HG02852 (cell line): ENCODE data around the gene RARB.

Experiments used
- ATAC-seq: cut with Tn5 transposase; IDR thresholded peaks from one replicate; pipeline ENCODE4 v1.9.1; 2021; ENCODE audit warnings: mild to moderate bottlenecking, moderate library complexity; ENCODE audit not compliant: unreplicated experiment

RARB gene

DNA sequence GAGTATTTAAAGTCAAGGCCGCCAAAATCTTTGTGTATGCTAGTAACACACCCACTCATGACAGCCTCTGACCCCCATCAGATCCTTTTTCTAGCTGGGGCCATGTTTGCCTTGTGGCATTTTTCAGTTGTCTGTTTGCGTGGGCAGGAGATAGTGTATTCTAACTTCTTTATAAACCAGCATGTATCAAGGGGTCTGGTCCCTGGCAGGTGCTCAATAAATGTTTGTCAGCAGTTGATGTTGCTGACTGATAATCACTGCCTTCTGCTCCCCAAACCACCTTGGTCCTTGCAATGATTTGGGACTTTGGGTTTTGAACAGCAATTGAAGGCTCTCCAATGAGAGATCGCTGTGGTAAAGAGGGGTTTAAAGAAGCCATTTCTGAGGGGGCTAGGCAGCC, 19.2 kb downstream of the RARB start:
- no peak for ATAC-seq

GRCh38 chr3:25447925-25448324, 19.9 kb downstream of the RARB start:
- ATAC-seq: no peak

DNA sequence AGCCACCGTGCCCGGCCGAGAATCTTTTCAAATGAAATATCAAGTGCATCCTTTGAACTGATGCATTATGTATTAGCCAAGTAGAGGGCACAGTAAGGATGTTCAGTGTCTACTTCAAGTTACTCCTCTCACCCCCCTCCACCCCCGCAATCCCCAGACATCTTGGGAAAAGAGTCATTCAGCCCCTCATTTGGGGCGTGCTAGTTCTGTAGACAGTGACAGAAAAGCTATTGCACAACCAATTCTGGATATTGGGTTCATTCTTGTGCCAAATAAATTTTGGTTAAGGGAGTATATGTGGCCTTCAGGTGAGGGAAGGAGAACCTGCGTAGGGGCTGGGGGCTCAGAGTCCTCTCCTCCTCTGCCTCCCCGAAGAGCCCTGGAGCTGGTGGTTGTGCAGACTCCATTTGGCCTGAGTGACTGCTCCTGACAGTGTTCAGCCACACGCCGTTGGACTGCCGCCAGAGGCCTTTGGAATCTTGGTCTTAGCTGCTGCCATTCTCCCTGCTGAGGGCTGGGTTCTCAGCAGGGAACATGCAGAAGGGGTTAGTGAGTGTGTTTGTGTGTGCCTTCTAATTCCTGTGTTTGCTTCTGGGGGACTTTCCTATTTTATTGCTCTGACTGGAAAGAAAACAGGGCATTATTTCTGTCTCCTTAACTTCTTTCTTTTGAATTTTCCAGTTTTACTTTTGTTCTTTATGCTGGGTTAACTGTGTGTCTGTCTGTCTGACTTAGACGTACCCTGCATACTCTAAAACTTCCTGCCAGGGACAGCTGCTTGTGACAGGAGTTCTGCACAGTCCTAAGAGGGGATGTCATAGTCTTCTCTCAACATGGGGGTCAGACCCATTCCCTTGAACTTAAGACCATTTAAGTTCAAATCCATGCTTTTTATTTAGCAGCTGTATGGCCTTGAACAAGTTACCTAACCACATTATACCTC, 21.0 kb downstream of the RARB start:
- ATAC-seq: no peak

DNA sequence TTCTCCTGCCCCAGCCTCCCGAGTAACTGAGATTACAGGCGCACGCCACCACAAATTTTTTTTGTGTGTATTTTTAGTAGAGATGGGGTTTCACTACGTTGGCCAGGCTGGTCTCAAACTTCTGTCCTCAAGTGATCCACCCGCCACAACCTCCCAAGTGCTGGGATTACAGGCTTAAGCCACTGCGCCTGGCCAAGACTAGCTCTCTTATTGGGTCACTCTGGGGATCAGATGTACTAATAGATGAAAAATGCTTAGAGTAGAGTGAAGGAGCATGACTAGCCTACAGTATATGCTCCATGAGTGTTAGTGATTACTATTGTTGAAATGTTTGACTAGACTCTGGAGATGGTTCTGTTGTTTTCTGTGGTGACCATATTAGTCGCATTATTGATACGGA, 21.8 kb downstream of the RARB start:
- ATAC-seq: no peak

DNA sequence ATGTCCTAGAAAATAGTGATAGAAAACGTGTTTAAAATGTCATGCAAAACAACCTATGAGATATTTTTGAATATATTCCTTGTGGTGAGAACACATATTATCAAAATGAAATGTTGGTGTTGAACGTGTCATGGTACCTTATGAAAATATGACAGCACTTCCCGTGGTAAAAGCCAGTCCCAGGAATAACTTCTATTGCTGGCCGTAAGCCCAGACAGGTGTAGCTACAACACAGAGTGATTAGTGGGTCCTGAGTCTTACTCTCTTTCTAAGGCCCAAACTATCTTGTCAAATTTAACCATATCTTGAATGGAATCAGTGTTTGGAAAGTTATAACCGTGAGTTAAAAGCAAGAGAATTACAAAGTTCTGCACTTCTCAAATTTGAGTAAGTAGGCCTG, 24.1 kb downstream of the RARB start:
- ATAC-seq: no peak

GRCh38 chr3:25452740-25453139, 24.7 kb downstream of the RARB start:
- no peak for ATAC-seq

DNA sequence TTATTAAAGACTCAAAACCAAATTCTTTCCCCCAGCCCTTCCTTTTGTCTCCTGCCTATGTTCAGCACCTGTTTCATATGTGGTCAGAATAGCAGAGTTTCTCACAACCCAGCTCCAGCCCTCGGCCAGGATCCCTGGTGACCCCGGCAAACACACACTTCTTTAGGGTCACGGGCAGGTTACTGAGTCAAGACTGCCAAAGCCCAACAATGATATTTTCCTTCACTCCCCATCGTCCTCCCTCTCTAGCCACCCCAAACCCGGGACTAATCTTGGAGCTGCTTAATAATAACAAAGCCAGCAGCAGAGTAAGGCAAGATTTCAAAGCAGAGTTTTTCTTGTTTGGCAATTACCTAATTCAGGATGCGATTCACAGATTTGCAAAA, 25.5 kb downstream of the RARB start:
- ATAC-seq: no peak

DNA sequence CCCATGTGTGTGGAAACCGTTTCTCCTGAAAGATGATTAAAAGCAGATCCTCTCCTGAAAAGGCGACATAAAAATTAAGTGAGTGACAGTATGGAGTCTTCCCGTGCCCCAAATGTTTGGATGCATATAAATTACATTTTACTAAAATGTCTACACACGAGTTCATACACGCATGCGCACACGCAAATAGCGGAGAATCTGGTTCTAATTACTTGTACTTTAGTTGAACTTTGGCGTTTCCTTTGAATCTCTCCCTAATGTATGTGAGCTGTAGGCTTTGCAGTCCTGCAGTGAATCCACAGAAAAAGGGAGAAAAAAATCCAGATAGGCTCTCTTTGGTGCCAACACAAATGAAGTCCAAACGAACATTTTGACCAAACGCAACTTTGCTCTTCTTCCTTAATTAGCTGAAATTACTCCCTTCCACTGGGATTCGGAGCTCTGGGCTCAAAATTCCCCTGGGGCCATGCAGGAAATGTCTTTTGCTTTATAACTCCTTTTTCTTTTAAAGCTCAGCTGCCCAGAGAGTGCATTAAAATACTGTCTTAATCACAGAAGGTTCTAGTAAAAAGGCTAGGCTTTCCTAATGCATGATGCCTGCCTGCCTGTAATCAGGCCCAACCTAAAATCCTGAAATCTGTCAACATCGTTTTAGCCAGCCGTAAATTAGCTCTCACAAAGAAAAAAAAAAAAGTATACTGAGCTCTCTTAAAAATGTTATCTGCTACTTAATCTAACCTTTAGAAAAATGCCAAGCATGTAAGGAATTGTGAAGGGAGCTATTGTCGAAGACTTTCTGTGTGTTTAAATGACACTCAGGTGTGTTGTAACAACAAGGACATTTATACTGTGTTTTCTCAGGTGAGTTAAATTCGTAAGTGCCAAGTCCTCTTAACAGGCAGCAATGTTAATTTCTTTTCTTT, 26.2 kb downstream of the RARB start:
- ATAC-seq: no peak

DNA sequence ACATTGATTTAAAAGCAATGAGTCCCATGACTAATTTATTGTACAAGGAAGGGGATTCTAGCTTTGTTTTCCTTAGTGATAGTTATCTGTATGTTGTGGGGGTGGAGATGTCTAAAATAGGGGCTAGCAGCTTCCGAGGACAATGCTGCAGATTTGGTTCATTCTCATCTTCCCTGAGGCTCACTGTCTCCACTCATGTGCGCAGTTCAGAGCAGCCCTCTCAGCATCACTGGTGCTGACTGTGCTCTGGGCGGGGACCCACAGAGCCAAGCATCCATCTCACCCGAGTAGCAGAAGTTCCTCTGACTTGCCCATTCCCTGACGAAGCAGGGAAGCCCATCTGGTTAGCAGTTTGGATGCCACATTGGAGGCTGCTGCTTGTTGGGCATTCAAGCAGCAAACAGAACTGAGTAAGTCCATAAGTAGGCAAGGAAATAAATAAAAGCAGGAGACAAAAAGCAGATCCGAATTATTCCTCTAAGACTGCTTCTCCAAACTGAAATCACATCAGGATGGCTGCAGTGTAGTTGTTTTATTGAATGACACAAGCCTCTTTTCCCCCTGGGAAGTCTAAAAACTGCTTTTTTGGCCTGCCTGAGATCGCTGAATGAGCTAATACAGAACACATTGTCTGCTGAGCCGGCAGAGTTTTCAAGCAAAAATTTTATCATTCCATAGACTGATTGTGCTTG, 27.5 kb downstream of the RARB start:
- no peak for ATAC-seq

DNA sequence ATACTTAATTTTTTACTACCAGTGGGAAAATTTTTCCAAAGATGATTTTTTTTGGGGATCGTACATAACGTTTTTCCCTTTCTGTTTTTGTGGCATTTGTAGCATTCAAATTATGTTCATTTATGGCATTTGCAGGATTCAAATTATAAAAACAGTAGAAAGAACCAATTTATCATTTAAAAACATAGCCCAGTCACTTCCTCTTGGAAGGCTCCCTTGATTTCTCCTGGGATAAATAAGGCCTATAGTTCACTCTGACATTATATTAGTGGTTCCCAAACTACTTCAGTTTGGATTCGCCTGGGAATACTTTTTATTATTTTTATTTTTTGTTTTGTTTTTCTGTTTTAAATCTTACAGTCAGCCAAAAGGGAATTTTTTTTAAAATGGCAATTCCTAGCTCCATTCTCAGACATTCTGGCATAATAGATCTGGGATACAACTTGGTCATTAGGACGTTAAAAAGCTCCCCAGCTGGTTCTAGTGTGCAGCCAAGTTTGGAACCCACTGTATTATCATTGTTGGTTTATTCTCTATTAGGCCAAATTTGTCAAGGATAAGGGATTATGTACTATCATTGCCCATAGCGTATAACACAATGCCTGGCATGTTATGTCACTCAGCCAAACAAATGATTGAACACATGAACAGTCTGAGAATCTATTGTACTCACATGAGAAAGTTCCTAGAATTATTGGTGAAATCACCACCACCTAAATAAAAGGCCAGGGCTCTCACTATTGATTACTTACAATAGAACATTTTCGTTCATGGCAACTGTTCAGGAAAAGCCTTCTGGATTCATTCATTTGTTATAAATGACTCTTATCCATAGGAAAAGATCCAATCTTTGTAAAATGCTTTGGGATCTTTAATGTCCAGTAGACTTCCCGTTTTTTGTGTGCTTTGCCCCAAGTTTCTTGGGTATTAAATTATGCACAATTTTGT, 28.9 kb downstream of the RARB start:
- no peak for ATAC-seq

DNA sequence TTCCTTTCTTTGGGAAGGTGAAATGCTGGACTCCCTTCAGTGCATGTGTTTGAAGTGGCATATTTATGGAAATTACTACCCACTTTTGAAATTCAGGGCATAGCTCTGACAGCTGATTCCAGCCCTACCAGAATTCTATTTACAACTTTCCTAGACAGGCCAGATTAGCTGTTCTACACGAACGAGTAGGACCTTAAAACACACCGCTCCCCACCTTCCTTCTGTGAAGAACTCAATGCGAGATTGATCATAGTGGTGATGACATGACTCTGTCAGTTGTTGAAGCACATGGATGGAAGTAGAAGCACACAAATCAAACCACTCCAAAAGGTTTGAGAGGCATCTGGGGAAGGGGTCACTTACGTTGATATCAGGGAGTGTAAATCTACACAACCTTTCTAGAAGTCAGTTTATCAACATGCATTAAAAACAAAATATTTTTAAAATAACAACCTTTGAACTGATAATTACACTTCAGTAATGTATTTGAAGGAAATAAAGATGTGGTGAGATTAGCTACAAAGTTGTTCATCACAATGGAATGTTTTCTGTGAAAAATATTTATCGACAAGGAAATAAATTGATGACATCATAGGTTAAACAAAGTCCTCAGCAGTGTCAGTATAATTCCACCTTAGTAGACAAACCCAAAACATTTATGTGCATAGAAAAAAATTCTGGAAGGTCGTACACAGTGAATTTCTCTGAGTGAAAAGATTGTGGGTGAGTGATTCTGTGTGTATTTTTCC, 29.8 kb downstream of the RARB start:
- ATAC-seq: no peak

GRCh38 chr3:25458420-25458814, 30.4 kb downstream of the RARB start:
- no peak for ATAC-seq

DNA sequence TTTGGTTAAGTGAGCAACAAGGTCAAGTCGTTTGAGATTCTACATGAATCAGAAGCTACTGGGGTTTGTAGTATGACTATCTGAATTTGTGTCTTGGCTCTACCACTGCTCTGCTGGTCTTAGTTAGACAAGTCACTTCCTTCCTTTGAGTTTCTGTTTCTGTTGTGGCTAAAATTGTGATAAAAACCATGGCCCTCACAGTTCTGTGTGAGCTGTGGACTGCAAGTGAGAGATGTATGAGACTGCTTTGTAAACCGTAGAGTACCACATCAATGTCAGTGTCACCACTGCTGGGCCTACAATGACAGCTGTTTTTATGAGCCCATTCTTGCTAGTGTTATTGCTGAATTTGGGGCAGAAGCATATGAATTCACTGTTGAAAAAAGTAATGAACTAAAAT, 32.7 kb downstream of the RARB start:
- peak; percentile 98 for ATAC-seq

- ATAC-seq: no peak
These were observed 33.9 kb downstream of the RARB start for GRCh38 chr3:25461946-25462345.

GRCh38 chr3:25462495-25462894, 34.4 kb downstream of the RARB start:
- no peak for ATAC-seq

DNA sequence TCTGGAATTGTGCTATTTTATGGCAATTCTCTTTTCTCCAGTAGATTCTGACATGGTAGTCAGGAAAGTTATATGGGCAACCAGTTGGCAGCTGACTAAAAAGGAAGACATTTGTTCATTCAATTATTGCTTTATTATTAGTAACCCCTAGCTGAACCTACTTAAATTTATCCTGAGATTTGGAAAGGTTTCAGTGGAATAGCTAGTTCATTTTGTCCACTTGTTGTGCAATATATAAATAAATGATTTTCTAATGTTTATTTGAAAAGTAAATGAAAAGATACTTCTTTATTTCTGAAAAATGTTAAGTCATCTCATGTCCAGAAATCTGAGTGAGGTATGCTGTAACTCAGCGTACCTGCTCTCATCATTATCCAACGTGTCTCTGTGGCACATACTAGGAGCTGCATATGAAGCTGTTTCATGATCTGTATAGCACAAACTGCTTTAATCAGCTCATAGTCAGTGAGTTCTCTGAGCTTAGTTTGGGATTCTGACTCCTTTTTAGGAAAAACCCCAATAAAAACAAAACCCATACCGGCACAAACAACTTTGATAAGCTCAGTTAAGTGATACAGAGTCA, 35.9 kb downstream of the RARB start:
- ATAC-seq: no peak

DNA sequence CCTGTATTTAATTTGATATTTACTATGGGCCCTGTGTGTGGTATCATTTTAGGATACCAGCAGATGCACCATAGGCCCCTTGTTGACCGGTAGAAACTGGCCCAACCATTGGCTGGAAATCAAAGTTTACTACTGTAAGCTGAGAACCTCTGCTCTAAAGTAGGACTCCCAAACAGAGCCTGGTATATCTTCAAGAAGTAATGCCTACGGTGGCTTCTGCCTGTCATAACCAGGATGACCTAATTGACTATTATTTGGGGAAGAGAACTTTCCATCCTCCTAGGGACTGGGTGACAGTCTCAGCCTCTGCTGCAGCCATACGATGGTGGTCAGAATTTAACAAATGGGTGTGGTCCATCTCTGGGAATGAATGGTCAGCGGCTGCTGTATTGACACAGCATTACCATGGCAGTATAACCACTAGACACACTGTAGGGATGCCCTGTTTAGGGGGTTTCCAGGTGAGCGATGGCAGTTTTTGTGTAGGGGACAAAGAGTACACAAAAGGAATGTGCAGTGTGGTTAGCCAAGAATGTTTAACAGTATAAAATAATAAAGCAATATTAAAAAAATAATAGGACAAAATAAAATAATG, 37.3 kb downstream of the RARB start:
- no peak for ATAC-seq

DNA sequence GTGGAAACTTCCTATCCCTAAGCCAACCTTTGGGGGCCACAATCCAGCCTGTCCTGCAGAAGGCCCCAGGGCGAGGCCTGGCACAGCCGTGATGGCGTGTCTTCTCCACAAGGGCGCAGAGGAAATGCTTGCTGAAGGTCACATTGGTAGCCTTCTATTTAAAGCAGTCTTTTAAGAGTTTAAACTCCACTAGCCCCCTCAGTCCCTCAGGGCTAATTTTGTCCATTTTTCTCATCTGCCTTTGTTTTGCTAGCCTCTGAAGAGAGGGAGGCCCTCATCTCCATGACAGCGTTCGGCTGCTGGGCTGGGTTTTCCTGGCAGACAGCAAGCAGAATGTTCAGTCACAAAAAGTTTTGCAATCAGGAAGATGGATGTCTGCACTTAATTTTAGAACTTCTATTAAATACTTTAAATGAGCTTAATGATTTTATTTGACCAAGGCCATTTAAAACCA, 40.8 kb downstream of the RARB start:
- ATAC-seq: no peak

- ATAC-seq: no peak
These were observed 41.5 kb downstream of the RARB start for GRCh38 chr3:25469558-25469957.
